K562 (cell line): ENCODE data around the gene ATXN1. TPM values are rescaled to one million over a fixed set of nuclear protein-coding genes. Genes with fewer than 3 reads are reported as not detected.

ENCODE experiments used
- KDM2B ChIP-seq: fragments of 250-450 bp; sonication (Bioruptor Pico); IDR thresholded peaks from 2 replicates; pipeline ENCODE4 v1.8.0; 2021; ENCODE audit warnings: mild to moderate bottlenecking, moderate library complexity
- L3MBTL2 ChIP-seq: fragments of 450-650 bp; IDR thresholded peaks from 2 replicates; pipeline ENCODE4 v1.6.1; 2016; ENCODE audit warnings: mild to moderate bottlenecking, moderate library complexity
- MAX ChIP-seq: sonication (generic); formaldehyde crosslinking; IDR thresholded peaks from 2 replicates; pipeline ENCODE4 v1.9.0; 2022; ENCODE audit warnings: mild to moderate bottlenecking, missing genetic modification reagents
- POLR2G ChIP-seq: fragments of 200-400 bp; formaldehyde crosslinking; IDR thresholded peaks from 2 replicates; pipeline ENCODE4 v1.6.1; 2017; ENCODE audit warnings: low read depth, mild to moderate bottlenecking, antibody characterized with exemption, low read length, moderate library complexity
- RFX5 ChIP-seq: IDR thresholded peaks from 2 replicates; pipeline ENCODE4 v1.6.1; 2011; ENCODE audit warnings: low read depth, mild to moderate bottlenecking, improper control_type of control experiment, low read length
- SMARCC2 ChIP-seq: fragments of 450-650 bp; IDR thresholded peaks from 2 replicates; pipeline ENCODE4 v1.6.1; 2017; ENCODE audit warnings: antibody characterized with exemption, moderate library complexity, mild to moderate bottlenecking, low read depth
- THAP12 ChIP-seq: fragments of 250-450 bp; sonication (Bioruptor Pico); IDR thresholded peaks from 2 replicates; pipeline ENCODE4 v1.9.0; 2021; ENCODE audit warnings: mild to moderate bottlenecking, inconsistent platforms
- ZEB2 ChIP-seq: fragments of 450-650 bp; IDR thresholded peaks from 2 replicates; pipeline ENCODE4 v1.6.1; 2016
- ZNF175 ChIP-seq: fragments of 200-800 bp; sonication (Bioruptor generic); IDR thresholded peaks from 2 replicates; pipeline ENCODE4 v1.6.1; 2016; ENCODE audit warnings: low read depth, mild to moderate bottlenecking, missing genetic modification characterization, missing compliant biosample characterization
- ZNF232 ChIP-seq: sonication (generic); formaldehyde crosslinking; IDR thresholded peaks from 2 replicates; pipeline ENCODE4 v1.8.0; 2022; ENCODE audit warnings: mild to moderate bottlenecking, missing genetic modification reagents
- ZNF778 ChIP-seq: fragments of 450-650 bp; formaldehyde crosslinking; IDR thresholded peaks from 2 replicates; pipeline ENCODE4 v1.4.0; 2020; ENCODE audit warnings: mild to moderate bottlenecking, moderate library complexity
- polyA plus RNA-seq, 8 experiments: library from polyadenylated mRNA; depleted of rRNA in 4 of 8; stranded (reverse) in 5 of 8; unstranded in 3 of 8; fragments of >200 nt; fragmentation: Nextera tagmentation in 2 of 8; fragmentation: Illumina TruSeq in 1 of 8; extraction: Ambion mirVana in 2 of 8; extraction: Trizol in 1 of 8; gene quantifications; 2 replicates each; pipeline versions ENCODE4 v1.2.1 to v1.2.3, GENCODE V29; 2011 to 2014; ENCODE audit warnings: inconsistent platforms in 1 of 8, missing spikeins in 1 of 8
- total RNA-seq, 7 experiments: library from RNA; depleted of rRNA in 6 of 7; stranded (reverse); fragments of >200 nt in 6 of 7; fragmentation: Illumina TruSeq in 2 of 7; extraction: Trizol in 2 of 7; gene quantifications; 2 replicates each; pipeline versions ENCODE4 v1.2.1 to v1.2.3, GENCODE V29; 2011 to 2021; ENCODE audit warnings: low replicate concordance in 1 of 7
- TF ChIP-seq, protein P1 (sequence below): sonication (generic); formaldehyde crosslinking; IDR thresholded peaks from 2 replicates; pipeline ENCODE4 v1.8.0; 2022; ENCODE audit warnings: mild to moderate bottlenecking, missing genetic modification reagents
- TF ChIP-seq, protein P2 (sequence below), 2 experiments: fragments of 450-650 bp; IDR thresholded peaks; 2 replicates each; pipeline ENCODE4 v1.6.1; 2018; ENCODE audit warnings: mild to moderate bottlenecking in 2 of 2, low read depth in 1 of 2; ENCODE audit not compliant: partially characterized antibody in 2 of 2
- TF ChIP-seq, protein P3 (sequence below): IDR thresholded peaks from 2 replicates; pipeline ENCODE4 v1.6.1; 2014; ENCODE audit warnings: antibody characterized with exemption

The ATXN1 gene
- total and polyA plus RNA-seq, 9 of the 15 experiments (the other 6 are each of a cell fraction or from before 2014, with no cell fraction given) = under 0.01 to 1.2 (median 0.58) TPM

GRCh38 chr6:16270178-16270794, 491.0 kb downstream of the ATXN1 start (continued):
- TF ChIP-seq THAP12 (CRISPR knock-in tag) = peak; percentile 52; the same call in 1 of the 2 replicates
- peak; percentile 90 for TF ChIP-seq L3MBTL2
- TF ChIP-seq ZEB2 = peak; percentile 100
- TF ChIP-seq POLR2G = no peak
- TF ChIP-seq KDM2B = no peak
- peak; percentile 92 for TF ChIP-seq ZNF175 (CRISPR knock-in tag)
- no peak for TF ChIP-seq ZNF232 (CRISPR knock-in tag)
- TF ChIP-seq, protein P1, sequence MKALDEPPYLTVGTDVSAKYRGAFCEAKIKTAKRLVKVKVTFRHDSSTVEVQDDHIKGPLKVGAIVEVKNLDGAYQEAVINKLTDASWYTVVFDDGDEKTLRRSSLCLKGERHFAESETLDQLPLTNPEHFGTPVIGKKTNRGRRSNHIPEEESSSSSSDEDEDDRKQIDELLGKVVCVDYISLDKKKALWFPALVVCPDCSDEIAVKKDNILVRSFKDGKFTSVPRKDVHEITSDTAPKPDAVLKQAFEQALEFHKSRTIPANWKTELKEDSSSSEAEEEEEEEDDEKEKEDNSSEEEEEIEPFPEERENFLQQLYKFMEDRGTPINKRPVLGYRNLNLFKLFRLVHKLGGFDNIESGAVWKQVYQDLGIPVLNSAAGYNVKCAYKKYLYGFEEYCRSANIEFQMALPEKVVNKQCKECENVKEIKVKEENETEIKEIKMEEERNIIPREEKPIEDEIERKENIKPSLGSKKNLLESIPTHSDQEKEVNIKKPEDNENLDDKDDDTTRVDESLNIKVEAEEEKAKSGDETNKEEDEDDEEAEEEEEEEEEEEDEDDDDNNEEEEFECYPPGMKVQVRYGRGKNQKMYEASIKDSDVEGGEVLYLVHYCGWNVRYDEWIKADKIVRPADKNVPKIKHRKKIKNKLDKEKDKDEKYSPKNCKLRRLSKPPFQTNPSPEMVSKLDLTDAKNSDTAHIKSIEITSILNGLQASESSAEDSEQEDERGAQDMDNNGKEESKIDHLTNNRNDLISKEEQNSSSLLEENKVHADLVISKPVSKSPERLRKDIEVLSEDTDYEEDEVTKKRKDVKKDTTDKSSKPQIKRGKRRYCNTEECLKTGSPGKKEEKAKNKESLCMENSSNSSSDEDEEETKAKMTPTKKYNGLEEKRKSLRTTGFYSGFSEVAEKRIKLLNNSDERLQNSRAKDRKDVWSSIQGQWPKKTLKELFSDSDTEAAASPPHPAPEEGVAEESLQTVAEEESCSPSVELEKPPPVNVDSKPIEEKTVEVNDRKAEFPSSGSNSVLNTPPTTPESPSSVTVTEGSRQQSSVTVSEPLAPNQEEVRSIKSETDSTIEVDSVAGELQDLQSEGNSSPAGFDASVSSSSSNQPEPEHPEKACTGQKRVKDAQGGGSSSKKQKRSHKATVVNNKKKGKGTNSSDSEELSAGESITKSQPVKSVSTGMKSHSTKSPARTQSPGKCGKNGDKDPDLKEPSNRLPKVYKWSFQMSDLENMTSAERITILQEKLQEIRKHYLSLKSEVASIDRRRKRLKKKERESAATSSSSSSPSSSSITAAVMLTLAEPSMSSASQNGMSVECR (CRISPR knock-in tag) = 0 out of 2 replicates have a peak, but pooled peaks have one; percentile 28
- TF ChIP-seq, protein P2, sequence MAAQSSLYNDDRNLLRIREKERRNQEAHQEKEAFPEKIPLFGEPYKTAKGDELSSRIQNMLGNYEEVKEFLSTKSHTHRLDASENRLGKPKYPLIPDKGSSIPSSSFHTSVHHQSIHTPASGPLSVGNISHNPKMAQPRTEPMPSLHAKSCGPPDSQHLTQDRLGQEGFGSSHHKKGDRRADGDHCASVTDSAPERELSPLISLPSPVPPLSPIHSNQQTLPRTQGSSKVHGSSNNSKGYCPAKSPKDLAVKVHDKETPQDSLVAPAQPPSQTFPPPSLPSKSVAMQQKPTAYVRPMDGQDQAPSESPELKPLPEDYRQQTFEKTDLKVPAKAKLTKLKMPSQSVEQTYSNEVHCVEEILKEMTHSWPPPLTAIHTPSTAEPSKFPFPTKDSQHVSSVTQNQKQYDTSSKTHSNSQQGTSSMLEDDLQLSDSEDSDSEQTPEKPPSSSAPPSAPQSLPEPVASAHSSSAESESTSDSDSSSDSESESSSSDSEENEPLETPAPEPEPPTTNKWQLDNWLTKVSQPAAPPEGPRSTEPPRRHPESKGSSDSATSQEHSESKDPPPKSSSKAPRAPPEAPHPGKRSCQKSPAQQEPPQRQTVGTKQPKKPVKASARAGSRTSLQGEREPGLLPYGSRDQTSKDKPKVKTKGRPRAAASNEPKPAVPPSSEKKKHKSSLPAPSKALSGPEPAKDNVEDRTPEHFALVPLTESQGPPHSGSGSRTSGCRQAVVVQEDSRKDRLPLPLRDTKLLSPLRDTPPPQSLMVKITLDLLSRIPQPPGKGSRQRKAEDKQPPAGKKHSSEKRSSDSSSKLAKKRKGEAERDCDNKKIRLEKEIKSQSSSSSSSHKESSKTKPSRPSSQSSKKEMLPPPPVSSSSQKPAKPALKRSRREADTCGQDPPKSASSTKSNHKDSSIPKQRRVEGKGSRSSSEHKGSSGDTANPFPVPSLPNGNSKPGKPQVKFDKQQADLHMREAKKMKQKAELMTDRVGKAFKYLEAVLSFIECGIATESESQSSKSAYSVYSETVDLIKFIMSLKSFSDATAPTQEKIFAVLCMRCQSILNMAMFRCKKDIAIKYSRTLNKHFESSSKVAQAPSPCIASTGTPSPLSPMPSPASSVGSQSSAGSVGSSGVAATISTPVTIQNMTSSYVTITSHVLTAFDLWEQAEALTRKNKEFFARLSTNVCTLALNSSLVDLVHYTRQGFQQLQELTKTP (IDR thresholded peaks at IDR 0.05; ENCODE audit: low read depth in 1 of 2, partially characterized antibody in 2 of 2) = peak in 1 of 2 experiments; percentile 84
- TF ChIP-seq SMARCC2 = peak; percentile 96
- no peak for TF ChIP-seq ZNF778 (CRISPR knock-in tag)
- no peak for TF ChIP-seq RFX5
- TF ChIP-seq, protein P3, sequence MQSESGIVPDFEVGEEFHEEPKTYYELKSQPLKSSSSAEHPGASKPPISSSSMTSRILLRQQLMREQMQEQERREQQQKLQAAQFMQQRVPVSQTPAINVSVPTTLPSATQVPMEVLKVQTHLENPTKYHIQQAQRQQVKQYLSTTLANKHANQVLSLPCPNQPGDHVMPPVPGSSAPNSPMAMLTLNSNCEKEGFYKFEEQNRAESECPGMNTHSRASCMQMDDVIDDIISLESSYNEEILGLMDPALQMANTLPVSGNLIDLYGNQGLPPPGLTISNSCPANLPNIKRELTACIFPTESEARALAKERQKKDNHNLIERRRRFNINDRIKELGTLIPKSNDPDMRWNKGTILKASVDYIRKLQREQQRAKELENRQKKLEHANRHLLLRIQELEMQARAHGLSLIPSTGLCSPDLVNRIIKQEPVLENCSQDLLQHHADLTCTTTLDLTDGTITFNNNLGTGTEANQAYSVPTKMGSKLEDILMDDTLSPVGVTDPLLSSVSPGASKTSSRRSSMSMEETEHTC = peak; percentile 80; the same call in 1 of the 2 replicates
- peak; percentile 73 for TF ChIP-seq MAX
